ENCODE measurements around the gene HNRNPAB.

Gene HNRNPAB

GRCh38 chr5:178209334-178210072 is 5.2 kb downstream of the HNRNPAB start:
- Histone ChIP-seq H3K79me2 (ENCODE audit: low read length) (peaks cover 67% of the 10 kb centered on the region), H3K9ac (ENCODE audit: low read length) (no peak overlapping the region), H3K4me1 (ENCODE audit: low read length) (peaks cover 13% of the 10 kb centered on the region), H3K27me3 (replicated peaks; ENCODE audit: insufficient read depth, low read length) (no peaks in the 10 kb centered on the region), H3K36me3 (replicated peaks; ENCODE audit: insufficient read depth, low read length) (peaks cover 51% of the 10 kb centered on the region), H3F3A (ENCODE audit: insufficient read depth, low read length) (peaks cover 39% of the 10 kb centered on the region), H3K9me2 (replicated peaks; ENCODE audit: insufficient read depth, low read length) (no peaks in the 10 kb centered on the region), H3K9me3 (replicated peaks; ENCODE audit: insufficient read depth, low read length) (no peaks in the 10 kb centered on the region), H2AFZ (ENCODE audit: low read length) (no peak overlapping the region), H3K27ac (ENCODE audit: low read length) (no peak overlapping the region), H4K20me1 (ENCODE audit: insufficient read depth, low read length) (peaks cover 54% of the 10 kb centered on the region), H3K4me2 (ENCODE audit: low read depth, low read length) (no peak overlapping the region), H3K4me3 (ENCODE audit: low read length) (no peak overlapping the region)
- TF ChIP-seq, protein P1, sequence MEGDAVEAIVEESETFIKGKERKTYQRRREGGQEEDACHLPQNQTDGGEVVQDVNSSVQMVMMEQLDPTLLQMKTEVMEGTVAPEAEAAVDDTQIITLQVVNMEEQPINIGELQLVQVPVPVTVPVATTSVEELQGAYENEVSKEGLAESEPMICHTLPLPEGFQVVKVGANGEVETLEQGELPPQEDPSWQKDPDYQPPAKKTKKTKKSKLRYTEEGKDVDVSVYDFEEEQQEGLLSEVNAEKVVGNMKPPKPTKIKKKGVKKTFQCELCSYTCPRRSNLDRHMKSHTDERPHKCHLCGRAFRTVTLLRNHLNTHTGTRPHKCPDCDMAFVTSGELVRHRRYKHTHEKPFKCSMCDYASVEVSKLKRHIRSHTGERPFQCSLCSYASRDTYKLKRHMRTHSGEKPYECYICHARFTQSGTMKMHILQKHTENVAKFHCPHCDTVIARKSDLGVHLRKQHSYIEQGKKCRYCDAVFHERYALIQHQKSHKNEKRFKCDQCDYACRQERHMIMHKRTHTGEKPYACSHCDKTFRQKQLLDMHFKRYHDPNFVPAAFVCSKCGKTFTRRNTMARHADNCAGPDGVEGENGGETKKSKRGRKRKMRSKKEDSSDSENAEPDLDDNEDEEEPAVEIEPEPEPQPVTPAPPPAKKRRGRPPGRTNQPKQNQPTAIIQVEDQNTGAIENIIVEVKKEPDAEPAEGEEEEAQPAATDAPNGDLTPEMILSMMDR (IDR thresholded peaks at IDR 0.05; ENCODE audit: low read length): no peak
- TF ChIP-seq EZH2phosphoT487 (IDR thresholded peaks at IDR 0.05; ENCODE audit: low read length) (no peak), EZH2 (optimal IDR thresholded peaks at IDR 0.05; ENCODE audit: low read depth, low read length) (no peak)
- no peak for DNase-seq

- Histone ChIP-seq H2AFZ (ENCODE audit: low read length) (no peak overlapping the region), H3K36me3 (replicated peaks; ENCODE audit: insufficient read depth, low read length) (peaks cover 51% of the 10 kb centered on the region), H3K27me3 (replicated peaks; ENCODE audit: insufficient read depth, low read length) (no peaks in the 10 kb centered on the region), H3K4me1 (ENCODE audit: low read length) (peaks cover 13% of the 10 kb centered on the region), H4K20me1 (ENCODE audit: insufficient read depth, low read length) (peaks cover 54% of the 10 kb centered on the region), H3K4me3 (ENCODE audit: low read length) (no peak overlapping the region), H3K9ac (ENCODE audit: low read length) (no peak overlapping the region), H3K9me2 (replicated peaks; ENCODE audit: insufficient read depth, low read length) (no peaks in the 10 kb centered on the region), H3K4me2 (ENCODE audit: low read depth, low read length) (no peak overlapping the region), H3K9me3 (replicated peaks; ENCODE audit: insufficient read depth, low read length) (no peaks in the 10 kb centered on the region), H3K27ac (ENCODE audit: low read length) (no peak overlapping the region), H3K79me2 (ENCODE audit: low read length) (peaks cover 64% of the 10 kb centered on the region), H3F3A (ENCODE audit: insufficient read depth, low read length) (peaks cover 39% of the 10 kb centered on the region)
- TF ChIP-seq, protein P1 (IDR thresholded peaks at IDR 0.05; ENCODE audit: low read length): no peak
- no peak for TF ChIP-seq EZH2phosphoT487 (IDR thresholded peaks at IDR 0.05; ENCODE audit: low read length)
- TF ChIP-seq EZH2 (optimal IDR thresholded peaks at IDR 0.05; ENCODE audit: low read depth, low read length): no peak
- DNase-seq: no peak
Observed at GRCh38 chr5:178210073-178210535, 5.8 kb downstream of the HNRNPAB start.

- peaks cover 35% of the 10 kb centered on the region for H3F3A ChIP-seq (ENCODE audit: insufficient read depth, low read length)
- H3K9me3 ChIP-seq (replicated peaks; ENCODE audit: insufficient read depth, low read length): no peaks in the 10 kb centered on the region
- no peaks in the 10 kb centered on the region for H3K9me2 ChIP-seq (replicated peaks; ENCODE audit: insufficient read depth, low read length)
- peaks cover 50% of the 10 kb centered on the region for H3K36me3 ChIP-seq (replicated peaks; ENCODE audit: insufficient read depth, low read length)
- DNase-seq: no peak
- peaks cover 62% of the 10 kb centered on the region for H3K79me2 ChIP-seq (ENCODE audit: low read length)
- no peak overlapping the region for H3K9ac ChIP-seq (ENCODE audit: low read length)
- TF ChIP-seq EZH2phosphoT487 (IDR thresholded peaks at IDR 0.05; ENCODE audit: low read length) (no peak), EZH2 (optimal IDR thresholded peaks at IDR 0.05; ENCODE audit: low read depth, low read length) (no peak)
- TF ChIP-seq, protein P1 (IDR thresholded peaks at IDR 0.05; ENCODE audit: low read length): no peak
- no peak overlapping the region for H3K4me3 ChIP-seq (ENCODE audit: low read length)
- peaks cover 12% of the 10 kb centered on the region for H3K4me1 ChIP-seq (ENCODE audit: low read length)
- peaks cover 49% of the 10 kb centered on the region for H4K20me1 ChIP-seq (ENCODE audit: insufficient read depth, low read length)
- no peaks in the 10 kb centered on the region for H3K27me3 ChIP-seq (replicated peaks; ENCODE audit: insufficient read depth, low read length)
- no peak overlapping the region for H2AFZ ChIP-seq (ENCODE audit: low read length)
- no peak overlapping the region for H3K27ac ChIP-seq (ENCODE audit: low read length)
- H3K4me2 ChIP-seq (ENCODE audit: low read depth, low read length): no peak overlapping the region
Observed at GRCh38 chr5:178210686-178211085, 6.4 kb downstream of the HNRNPAB start.
